ENCODE measurements around the gene MSH5.

The MSH5 gene

GRCh38 chr6:31811645-31812044 is 71.8 kb downstream of the MSH5 start:
- no peak for DNase-seq

All from NCI-H1930 (cell line).